ENCODE measurements around the gene HMGN3. TPM values are rescaled to one million over a fixed set of nuclear protein-coding genes. Genes with fewer than 3 reads are reported as not detected.

The HMGN3 gene
- polyA plus RNA-seq, 1 donor from 2014 or later: 121 TPM

DNA sequence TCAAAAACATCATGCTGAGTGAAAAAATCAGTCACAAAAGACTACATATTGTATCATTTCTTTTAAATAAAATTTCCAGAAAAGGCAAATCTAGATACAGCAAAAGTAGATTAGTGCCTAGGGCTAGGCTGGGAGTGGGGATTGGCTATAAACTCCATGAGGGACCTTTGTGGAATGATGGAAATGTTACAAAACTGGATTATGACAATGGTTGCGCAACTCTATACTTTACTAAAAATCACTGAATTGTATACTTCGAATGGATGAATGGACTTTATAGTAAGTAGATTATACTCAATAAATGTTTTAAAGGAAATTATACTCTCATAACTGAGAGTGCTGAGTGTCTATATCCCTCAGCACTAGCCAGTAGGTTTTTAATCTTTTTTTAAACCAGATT lies 4.3 kb downstream of the HMGN3 start:
- Histone ChIP-seq H3K4me2 (ENCODE audit: low read length) (no peak overlapping the region), H4K20me1 (ENCODE audit: insufficient read depth) (no peaks in the 10 kb centered on the region), H3K27me3 (ENCODE audit: insufficient read depth, low read depth, low read length) (no peaks in the 10 kb centered on the region), H3K4me3 (ENCODE audit: low read length) (no peak overlapping the region), H3K9me2 (ENCODE audit: insufficient read depth, low read length) (no peaks in the 10 kb centered on the region), H3K36me3 (ENCODE audit: insufficient read depth, low read length) (no peaks in the 10 kb centered on the region), H2AFZ (ENCODE audit: low read depth, low read length) (no peak overlapping the region), H3K9me3 (ENCODE audit: low read length) (no peaks in the 10 kb centered on the region), H3K9ac (ENCODE audit: low read length) (no peak overlapping the region), H3F3A (ENCODE audit: insufficient read depth, low read length, poor library complexity, severe bottlenecking) (no peaks in the 10 kb centered on the region), H3K79me2 (replicated peaks; ENCODE audit: insufficient read depth, low read length) (peaks cover 71% of the 10 kb centered on the region), H3K27ac (ENCODE audit: low read length) (no peak overlapping the region)
- TF ChIP-seq POLR2AphosphoS5 (IDR thresholded peaks at IDR 0.05): no peak

DNA sequence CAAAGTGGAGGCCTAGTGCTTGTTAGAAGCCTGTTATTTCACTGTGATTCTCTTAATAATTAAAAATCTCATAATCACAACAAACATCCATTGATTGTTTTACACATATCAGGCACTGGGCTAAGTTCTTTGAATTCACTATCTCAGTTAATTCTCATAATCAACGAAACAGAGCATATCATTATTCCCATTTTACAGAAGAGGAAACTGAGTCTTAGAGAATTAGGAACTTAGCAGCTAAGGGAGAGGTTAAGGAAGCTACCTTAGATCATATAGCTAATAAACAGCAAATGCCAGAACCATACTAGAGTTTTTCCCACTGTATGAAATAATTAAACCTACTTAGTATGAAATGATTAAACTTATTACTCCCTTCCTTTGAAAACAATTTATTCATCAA lies 7.0 kb downstream of the HMGN3 start:
- H3K36me3 ChIP-seq (ENCODE audit: insufficient read depth, low read length): no peaks in the 10 kb centered on the region
- no peak overlapping the region for H3K27ac ChIP-seq (ENCODE audit: low read length)
- H3K27me3 ChIP-seq (ENCODE audit: insufficient read depth, low read depth, low read length): no peaks in the 10 kb centered on the region
- no peaks in the 10 kb centered on the region for H4K20me1 ChIP-seq (ENCODE audit: insufficient read depth)
- H3F3A ChIP-seq (ENCODE audit: insufficient read depth, low read length, poor library complexity, severe bottlenecking): no peaks in the 10 kb centered on the region
- no peak overlapping the region for H3K4me3 ChIP-seq (ENCODE audit: low read length)
- no peak overlapping the region for H2AFZ ChIP-seq (ENCODE audit: low read depth, low read length)
- no peaks in the 10 kb centered on the region for H3K9me2 ChIP-seq (ENCODE audit: insufficient read depth, low read length)
- H3K79me2 ChIP-seq (replicated peaks; ENCODE audit: insufficient read depth, low read length): peaks cover 74% of the 10 kb centered on the region
- no peaks in the 10 kb centered on the region for H3K9me3 ChIP-seq (ENCODE audit: low read length)
- no peak overlapping the region for H3K9ac ChIP-seq (ENCODE audit: low read length)
- H3K4me2 ChIP-seq (ENCODE audit: low read length): no peak overlapping the region
- no peak for TF ChIP-seq EZH2 (IDR thresholded peaks at IDR 0.05; ENCODE audit: borderline replicate concordance, insufficient read depth, low read length, poor library complexity, severe bottlenecking)
- no peak for TF ChIP-seq EP300 (conservative IDR thresholded peaks at IDR 0.05; ENCODE audit: poor library complexity, severe bottlenecking)
- TF ChIP-seq, protein P1, sequence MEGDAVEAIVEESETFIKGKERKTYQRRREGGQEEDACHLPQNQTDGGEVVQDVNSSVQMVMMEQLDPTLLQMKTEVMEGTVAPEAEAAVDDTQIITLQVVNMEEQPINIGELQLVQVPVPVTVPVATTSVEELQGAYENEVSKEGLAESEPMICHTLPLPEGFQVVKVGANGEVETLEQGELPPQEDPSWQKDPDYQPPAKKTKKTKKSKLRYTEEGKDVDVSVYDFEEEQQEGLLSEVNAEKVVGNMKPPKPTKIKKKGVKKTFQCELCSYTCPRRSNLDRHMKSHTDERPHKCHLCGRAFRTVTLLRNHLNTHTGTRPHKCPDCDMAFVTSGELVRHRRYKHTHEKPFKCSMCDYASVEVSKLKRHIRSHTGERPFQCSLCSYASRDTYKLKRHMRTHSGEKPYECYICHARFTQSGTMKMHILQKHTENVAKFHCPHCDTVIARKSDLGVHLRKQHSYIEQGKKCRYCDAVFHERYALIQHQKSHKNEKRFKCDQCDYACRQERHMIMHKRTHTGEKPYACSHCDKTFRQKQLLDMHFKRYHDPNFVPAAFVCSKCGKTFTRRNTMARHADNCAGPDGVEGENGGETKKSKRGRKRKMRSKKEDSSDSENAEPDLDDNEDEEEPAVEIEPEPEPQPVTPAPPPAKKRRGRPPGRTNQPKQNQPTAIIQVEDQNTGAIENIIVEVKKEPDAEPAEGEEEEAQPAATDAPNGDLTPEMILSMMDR (IDR thresholded peaks at IDR 0.05; ENCODE audit: poor library complexity, severe bottlenecking): no peak
- no peak for TF ChIP-seq MXI1 (conservative IDR thresholded peaks at IDR 0.05; ENCODE audit: poor library complexity, severe bottlenecking)
- TF ChIP-seq RAD21 (conservative IDR thresholded peaks at IDR 0.05): no peak
- TF ChIP-seq POLR2AphosphoS5 (IDR thresholded peaks at IDR 0.05): no peak
- TF ChIP-seq, protein P2, sequence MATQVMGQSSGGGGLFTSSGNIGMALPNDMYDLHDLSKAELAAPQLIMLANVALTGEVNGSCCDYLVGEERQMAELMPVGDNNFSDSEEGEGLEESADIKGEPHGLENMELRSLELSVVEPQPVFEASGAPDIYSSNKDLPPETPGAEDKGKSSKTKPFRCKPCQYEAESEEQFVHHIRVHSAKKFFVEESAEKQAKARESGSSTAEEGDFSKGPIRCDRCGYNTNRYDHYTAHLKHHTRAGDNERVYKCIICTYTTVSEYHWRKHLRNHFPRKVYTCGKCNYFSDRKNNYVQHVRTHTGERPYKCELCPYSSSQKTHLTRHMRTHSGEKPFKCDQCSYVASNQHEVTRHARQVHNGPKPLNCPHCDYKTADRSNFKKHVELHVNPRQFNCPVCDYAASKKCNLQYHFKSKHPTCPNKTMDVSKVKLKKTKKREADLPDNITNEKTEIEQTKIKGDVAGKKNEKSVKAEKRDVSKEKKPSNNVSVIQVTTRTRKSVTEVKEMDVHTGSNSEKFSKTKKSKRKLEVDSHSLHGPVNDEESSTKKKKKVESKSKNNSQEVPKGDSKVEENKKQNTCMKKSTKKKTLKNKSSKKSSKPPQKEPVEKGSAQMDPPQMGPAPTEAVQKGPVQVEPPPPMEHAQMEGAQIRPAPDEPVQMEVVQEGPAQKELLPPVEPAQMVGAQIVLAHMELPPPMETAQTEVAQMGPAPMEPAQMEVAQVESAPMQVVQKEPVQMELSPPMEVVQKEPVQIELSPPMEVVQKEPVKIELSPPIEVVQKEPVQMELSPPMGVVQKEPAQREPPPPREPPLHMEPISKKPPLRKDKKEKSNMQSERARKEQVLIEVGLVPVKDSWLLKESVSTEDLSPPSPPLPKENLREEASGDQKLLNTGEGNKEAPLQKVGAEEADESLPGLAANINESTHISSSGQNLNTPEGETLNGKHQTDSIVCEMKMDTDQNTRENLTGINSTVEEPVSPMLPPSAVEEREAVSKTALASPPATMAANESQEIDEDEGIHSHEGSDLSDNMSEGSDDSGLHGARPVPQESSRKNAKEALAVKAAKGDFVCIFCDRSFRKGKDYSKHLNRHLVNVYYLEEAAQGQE (IDR thresholded peaks at IDR 0.05; ENCODE audit: borderline replicate concordance): no peak
- no peak for TF ChIP-seq TAF1 (IDR thresholded peaks at IDR 0.05; ENCODE audit: low read depth)
- no peak for TF ChIP-seq SMC3 (conservative IDR thresholded peaks at IDR 0.05; ENCODE audit: poor library complexity)

DNA sequence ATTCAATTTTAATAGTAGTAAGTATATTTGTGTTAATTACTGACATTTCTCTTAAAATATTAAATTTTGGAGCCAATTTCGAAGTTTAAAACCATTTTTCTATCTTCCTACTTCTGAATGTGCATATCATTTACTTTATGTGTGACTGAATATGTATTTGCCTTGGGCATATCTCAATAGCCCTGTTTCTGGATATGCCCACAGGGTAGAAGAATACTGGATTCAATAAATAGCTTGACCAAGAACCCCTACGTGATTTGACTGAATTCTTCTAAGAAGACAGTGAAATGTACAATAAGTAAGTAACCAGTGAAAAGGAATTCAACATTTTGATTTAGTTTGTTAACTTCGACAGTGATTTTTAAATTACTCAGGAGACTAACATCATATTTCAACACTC lies 7.8 kb downstream of the HMGN3 start:
- H3K27me3 ChIP-seq (ENCODE audit: insufficient read depth, low read depth, low read length): no peaks in the 10 kb centered on the region
- H3K4me2 ChIP-seq (ENCODE audit: low read length): no peak overlapping the region
- no peaks in the 10 kb centered on the region for H3K9me2 ChIP-seq (ENCODE audit: insufficient read depth, low read length)
- no peaks in the 10 kb centered on the region for H3K9me3 ChIP-seq (ENCODE audit: low read length)
- H3K4me3 ChIP-seq (ENCODE audit: low read length): no peak overlapping the region
- H3F3A ChIP-seq (ENCODE audit: insufficient read depth, low read length, poor library complexity, severe bottlenecking): no peaks in the 10 kb centered on the region
- H3K79me2 ChIP-seq (replicated peaks; ENCODE audit: insufficient read depth, low read length): peaks cover 70% of the 10 kb centered on the region
- no peak for TF ChIP-seq SMC3 (conservative IDR thresholded peaks at IDR 0.05; ENCODE audit: poor library complexity)
- no peak for TF ChIP-seq TAF1 (IDR thresholded peaks at IDR 0.05; ENCODE audit: low read depth)
- no peak for TF ChIP-seq MXI1 (conservative IDR thresholded peaks at IDR 0.05; ENCODE audit: poor library complexity, severe bottlenecking)
- TF ChIP-seq EP300 (conservative IDR thresholded peaks at IDR 0.05; ENCODE audit: poor library complexity, severe bottlenecking): no peak
- no peak for TF ChIP-seq POLR2AphosphoS5 (IDR thresholded peaks at IDR 0.05)
- TF ChIP-seq, protein P1 (IDR thresholded peaks at IDR 0.05; ENCODE audit: poor library complexity, severe bottlenecking): no peak
- TF ChIP-seq, protein P2 (IDR thresholded peaks at IDR 0.05; ENCODE audit: borderline replicate concordance): no peak
- TF ChIP-seq RAD21 (conservative IDR thresholded peaks at IDR 0.05): no peak
- TF ChIP-seq EZH2 (IDR thresholded peaks at IDR 0.05; ENCODE audit: borderline replicate concordance, insufficient read depth, low read length, poor library complexity, severe bottlenecking): no peak
- H3K36me3 ChIP-seq (ENCODE audit: insufficient read depth, low read length): no peaks in the 10 kb centered on the region
- H4K20me1 ChIP-seq (ENCODE audit: insufficient read depth): no peaks in the 10 kb centered on the region
- no peak overlapping the region for H3K9ac ChIP-seq (ENCODE audit: low read length)
- no peak overlapping the region for H3K27ac ChIP-seq (ENCODE audit: low read length)
- H2AFZ ChIP-seq (ENCODE audit: low read depth, low read length): no peak overlapping the region
